Activated T-cell treated with anti-CD3 and anti-CD28 coated beads, Interleukin-2, amount 50 U/mL, for 4 hours (primary cell): Measurements from ENCODE around the gene GMIP. TPM values are rescaled to one million over a fixed set of nuclear protein-coding genes. Genes with fewer than 3 reads are reported as not detected.
A peak's percentile ranks its signal among the peaks of the same experiment; 100 is the strongest.

ENCODE experiments used
- ATAC-seq, 2 donors: fragments of 200-7000 bp; cut with Tn5 transposase; one replicate each; pipeline ENCODE4 v1.10.0; 2021
- DNase-seq: peaks from one replicate; pipeline ENCODE4 v3.0.0-alpha.2; 2020
- H3K27me3 Mint-ChIP-seq: one replicate; pipeline ENCODE4 v1.8.0; 2021; ENCODE audit warnings: low read depth, mixed read lengths
- H3K36me3 Mint-ChIP-seq: one replicate; pipeline ENCODE4 v1.8.0; 2022; ENCODE audit warnings: mixed read lengths; ENCODE audit not compliant: insufficient read depth
- H3K4me1 Mint-ChIP-seq: one replicate; pipeline ENCODE4 v1.8.0; 2021; ENCODE audit warnings: low read depth, mixed read lengths
- H3K4me3 Mint-ChIP-seq: one replicate; pipeline ENCODE4 v1.8.0; 2021; ENCODE audit warnings: mild to moderate bottlenecking, moderate library complexity, mixed read lengths
- H3K9me3 Mint-ChIP-seq: one replicate; pipeline ENCODE4 v1.8.0; 2021; ENCODE audit warnings: mixed read lengths
- total RNA-seq, 3 donors: library from RNA; stranded (reverse); gene quantifications; one replicate each; pipeline ENCODE4 v1.2.1, GENCODE V29; 2021

Gene GMIP
- total RNA-seq, 3 donors from 2014 or later: 38.7 to 43.4 (median 42.1) TPM

DNA sequence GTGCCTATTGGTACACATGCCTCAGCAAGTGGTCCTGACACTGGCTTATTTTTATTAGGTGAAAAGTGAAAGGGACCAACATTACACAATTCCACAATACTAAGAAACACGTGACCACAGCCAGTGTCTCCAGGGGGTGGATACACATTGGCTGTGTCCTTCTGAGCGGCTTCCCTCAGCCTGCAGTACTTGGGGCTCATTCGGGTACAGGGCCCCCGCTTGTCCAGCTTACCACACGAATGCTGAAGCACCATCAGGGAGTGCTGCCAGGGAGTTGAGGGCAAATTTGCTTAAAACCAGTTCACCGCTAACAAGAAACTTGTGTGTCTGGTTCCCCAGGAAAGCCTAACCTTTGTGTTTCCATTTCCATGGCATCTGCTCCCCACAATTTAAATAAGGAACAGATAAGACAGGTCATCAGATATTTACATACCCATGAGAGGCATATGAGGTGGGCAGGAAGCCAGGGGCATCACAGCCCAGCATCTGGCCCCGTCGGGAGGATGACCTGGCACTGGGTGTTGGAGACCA, 48.2 kb downstream of the GMIP start:
- Mint-ChIP-seq H3K4me3 (no peak overlapping the region), H3K36me3 (peaks cover 9% of the 10 kb centered on the region), H3K9me3 (no peaks in the 10 kb centered on the region), H3K4me1 (peaks cover 72% of the 10 kb centered on the region), H3K27me3 (no peaks in the 10 kb centered on the region)
- no peak for DNase-seq
- ATAC-seq: no peak

DNA sequence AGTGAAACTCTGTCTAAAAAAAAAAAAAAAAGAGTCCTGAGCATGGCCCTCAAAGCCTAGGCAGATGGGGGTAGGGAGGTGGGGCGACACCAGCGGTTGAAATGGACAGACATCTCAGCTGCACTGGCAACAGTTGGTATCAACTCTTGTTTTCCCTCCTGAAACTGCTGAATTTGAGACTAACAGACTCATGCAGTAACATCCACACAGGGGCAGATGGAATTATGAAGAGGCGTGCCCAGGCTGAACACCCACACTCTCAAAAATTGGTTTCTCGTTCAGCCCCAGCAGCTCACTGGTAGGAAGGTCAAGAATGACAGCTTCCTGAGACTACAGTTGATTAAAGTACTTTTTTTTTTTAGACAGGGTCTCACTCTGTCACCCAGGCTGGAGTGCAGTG, 49.1 kb downstream of the GMIP start:
- H3K9me3 Mint-ChIP-seq: no peaks in the 10 kb centered on the region
- H3K4me3 Mint-ChIP-seq: no peak overlapping the region
- no peaks in the 10 kb centered on the region for H3K27me3 Mint-ChIP-seq
- H3K36me3 Mint-ChIP-seq: peaks cover 9% of the 10 kb centered on the region
- H3K4me1 Mint-ChIP-seq: peaks cover 76% of the 10 kb centered on the region
- DNase-seq: peak; percentile 15
- ATAC-seq: no peak

DNA sequence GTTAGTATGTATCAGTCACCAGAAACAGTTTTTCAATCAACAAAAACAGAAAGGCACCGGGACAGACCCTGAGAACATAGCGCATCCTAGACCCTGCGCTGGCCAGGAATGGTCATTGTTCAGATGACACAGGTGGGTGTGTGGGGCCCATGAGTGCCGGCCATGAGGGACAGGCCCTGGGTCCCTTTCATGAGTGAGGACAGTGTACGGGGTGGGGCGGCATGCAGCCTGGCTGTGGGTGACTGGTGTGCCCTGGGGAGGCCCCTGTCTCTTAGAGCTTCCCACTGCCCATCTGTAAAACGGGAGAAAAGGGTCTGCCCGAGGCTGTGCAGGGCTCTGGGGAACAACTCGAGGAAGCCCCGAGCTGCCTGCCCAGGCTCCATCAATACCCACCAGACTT, 50.8 kb downstream of the GMIP start:
- H3K4me3 Mint-ChIP-seq: no peak overlapping the region
- H3K9me3 Mint-ChIP-seq: no peaks in the 10 kb centered on the region
- DNase-seq: no peak
- H3K27me3 Mint-ChIP-seq: no peaks in the 10 kb centered on the region
- peaks cover 8% of the 10 kb centered on the region for H3K36me3 Mint-ChIP-seq
- no peak for ATAC-seq
- peaks cover 72% of the 10 kb centered on the region for H3K4me1 Mint-ChIP-seq

DNA sequence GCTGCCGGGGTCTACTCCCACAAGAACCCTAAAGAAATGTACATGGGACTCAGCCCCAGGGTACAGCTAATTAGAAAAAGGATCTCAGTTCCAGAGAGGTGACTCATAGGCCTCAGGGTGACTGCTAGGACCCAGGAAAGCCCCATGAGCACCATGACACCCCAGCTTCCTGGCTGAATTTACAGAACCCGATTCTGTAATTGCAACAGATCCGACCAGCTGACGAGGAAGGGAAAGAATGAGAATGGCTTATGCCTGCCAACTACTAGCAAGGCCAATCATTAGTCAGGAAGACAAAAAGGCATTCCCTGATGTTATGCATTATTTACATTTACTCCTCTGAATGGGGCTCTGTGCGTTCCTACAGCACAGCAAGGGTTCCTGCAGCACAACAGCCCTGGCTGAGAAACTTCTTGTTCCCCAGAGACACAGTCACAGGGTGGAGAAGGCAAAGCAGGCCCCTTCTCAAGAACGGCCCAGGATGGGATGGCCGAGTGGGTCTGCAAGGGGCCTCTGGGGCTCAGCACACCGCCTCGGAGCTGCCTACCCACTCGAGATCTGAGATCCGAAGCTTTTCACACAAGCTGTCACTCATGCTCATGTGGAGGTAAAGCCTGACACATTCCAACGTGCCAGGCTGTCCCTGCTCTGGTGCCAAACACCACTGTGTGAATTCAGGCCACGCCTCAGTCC, 52.2 kb downstream of the GMIP start:
- peak; percentile 63 for DNase-seq
- H3K4me3 Mint-ChIP-seq: peak overlapping the region; percentile 42

DNA sequence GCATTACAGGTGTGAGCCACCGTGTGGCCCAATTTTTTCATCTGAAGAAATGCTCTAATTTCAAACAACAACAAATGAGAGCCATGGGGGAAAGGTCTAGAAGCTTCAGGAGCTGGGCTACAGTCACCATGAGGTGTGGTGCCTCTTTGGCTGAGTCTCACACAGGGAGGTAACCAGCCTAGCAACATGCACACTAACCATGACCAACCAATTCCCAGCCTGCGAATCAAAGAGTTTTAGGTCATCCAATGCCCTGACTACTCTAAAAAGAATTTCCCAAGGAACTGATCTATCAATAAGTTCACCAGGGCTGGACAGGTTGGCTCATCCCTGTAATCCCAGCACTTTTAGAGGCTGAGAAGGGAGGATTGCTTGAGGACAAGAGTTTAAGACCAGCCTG, 54.9 kb downstream of the GMIP start:
- Mint-ChIP-seq H3K4me1 (peaks cover 44% of the 10 kb centered on the region), H3K4me3 (no peak overlapping the region), H3K27me3 (no peaks in the 10 kb centered on the region), H3K9me3 (no peaks in the 10 kb centered on the region), H3K36me3 (peaks cover 8% of the 10 kb centered on the region)
- no peak for ATAC-seq
- DNase-seq: no peak

More for the DNA sequence above, 52.2 kb downstream of the GMIP start:
- Mint-ChIP-seq H3K36me3 (peaks cover 7% of the 10 kb centered on the region), H3K27me3 (no peaks in the 10 kb centered on the region), H3K9me3 (no peaks in the 10 kb centered on the region), H3K4me1 (peaks cover 63% of the 10 kb centered on the region)
- ATAC-seq: peak; percentile 97 to 98

GRCh38 chr19:19587771-19588170, 55.7 kb downstream of the GMIP start:
- DNase-seq (no peak), ATAC-seq (no peak)
- Mint-ChIP-seq H3K4me1 (peaks cover 42% of the 10 kb centered on the region), H3K36me3 (peaks cover 8% of the 10 kb centered on the region), H3K4me3 (no peak overlapping the region), H3K9me3 (no peaks in the 10 kb centered on the region), H3K27me3 (no peaks in the 10 kb centered on the region)

GRCh38 chr19:19584356-19584755, 59.1 kb downstream of the GMIP start:
- H3K36me3 Mint-ChIP-seq: peaks cover 8% of the 10 kb centered on the region
- ATAC-seq (no peak), DNase-seq (no peak)
- peaks cover 23% of the 10 kb centered on the region for H3K4me1 Mint-ChIP-seq
- no peak overlapping the region for H3K4me3 Mint-ChIP-seq
- no peaks in the 10 kb centered on the region for H3K9me3 Mint-ChIP-seq
- H3K27me3 Mint-ChIP-seq: no peaks in the 10 kb centered on the region

DNA sequence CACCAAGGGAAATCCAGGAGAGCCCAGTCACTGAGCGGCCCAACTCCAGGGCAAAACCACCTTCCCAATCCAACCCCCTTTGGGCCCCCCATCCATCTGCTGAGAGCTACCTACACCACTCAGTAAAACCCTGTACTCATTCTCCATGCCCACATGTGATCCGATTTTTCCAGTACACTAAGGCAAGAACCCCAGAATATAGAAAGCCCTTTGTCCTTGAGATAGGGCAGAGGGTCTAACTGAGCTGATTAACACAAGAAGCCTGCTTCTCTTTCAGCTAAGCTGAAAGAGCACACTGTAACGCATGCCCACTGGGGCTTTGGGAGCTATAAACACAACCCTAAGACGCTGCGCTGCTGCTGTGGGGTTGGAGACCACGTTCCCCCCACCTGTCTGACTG, 61.0 kb downstream of the GMIP start:
- DNase-seq (no peak), ATAC-seq (no peak)
- Mint-ChIP-seq H3K9me3 (no peaks in the 10 kb centered on the region), H3K4me3 (no peak overlapping the region), H3K36me3 (peaks cover 8% of the 10 kb centered on the region), H3K27me3 (no peaks in the 10 kb centered on the region), H3K4me1 (peaks cover 11% of the 10 kb centered on the region)

DNA sequence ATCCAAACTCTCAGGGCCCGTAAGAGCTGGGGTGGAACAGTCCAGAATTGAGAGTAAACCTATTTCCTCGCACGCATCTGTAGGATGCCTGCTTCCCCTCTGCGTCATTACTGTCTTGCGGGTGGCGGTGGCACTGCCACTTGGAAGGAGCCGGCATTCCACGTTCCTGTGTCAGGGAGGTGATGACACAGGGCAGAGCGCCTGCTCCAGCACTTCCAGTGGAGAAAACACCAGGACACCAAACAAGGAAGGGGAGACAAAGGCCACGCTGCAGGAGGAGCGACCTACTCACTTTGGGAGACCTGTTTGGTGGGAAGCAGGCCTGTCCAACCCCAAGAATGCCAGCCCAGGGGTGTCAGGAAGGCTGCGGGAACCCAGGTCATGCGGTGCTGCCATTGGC, 62.1 kb downstream of the GMIP start:
- H3K9me3 Mint-ChIP-seq: no peaks in the 10 kb centered on the region
- DNase-seq (no peak), ATAC-seq (no peak)
- H3K4me3 Mint-ChIP-seq: no peak overlapping the region
- peaks cover 8% of the 10 kb centered on the region for H3K36me3 Mint-ChIP-seq
- H3K4me1 Mint-ChIP-seq: peaks cover 11% of the 10 kb centered on the region
- no peaks in the 10 kb centered on the region for H3K27me3 Mint-ChIP-seq

DNA sequence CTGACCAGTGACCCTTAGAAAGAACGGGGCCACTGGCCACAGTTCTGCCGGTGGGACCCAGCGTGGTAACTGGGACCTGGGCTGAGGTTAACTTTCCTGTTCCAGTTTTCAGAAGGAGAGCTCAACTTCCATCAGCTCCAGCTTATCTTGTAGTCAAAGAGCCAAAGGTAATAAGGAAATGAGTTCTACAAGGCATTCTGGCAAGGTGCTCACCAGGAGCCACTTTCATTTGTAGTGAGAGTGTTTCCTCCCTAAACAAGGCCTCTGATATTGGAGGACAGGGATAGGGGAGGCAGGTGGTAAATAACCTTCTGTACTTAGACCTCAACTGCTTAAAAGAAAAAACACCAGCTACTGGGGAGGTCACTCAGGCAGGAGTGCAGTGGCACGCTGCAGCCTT, 63.0 kb downstream of the GMIP start:
- Mint-ChIP-seq H3K27me3 (no peaks in the 10 kb centered on the region), H3K36me3 (peaks cover 4% of the 10 kb centered on the region), H3K4me3 (no peak overlapping the region), H3K4me1 (peaks cover 11% of the 10 kb centered on the region), H3K9me3 (no peaks in the 10 kb centered on the region)
- DNase-seq: no peak
- ATAC-seq: no peak

DNA sequence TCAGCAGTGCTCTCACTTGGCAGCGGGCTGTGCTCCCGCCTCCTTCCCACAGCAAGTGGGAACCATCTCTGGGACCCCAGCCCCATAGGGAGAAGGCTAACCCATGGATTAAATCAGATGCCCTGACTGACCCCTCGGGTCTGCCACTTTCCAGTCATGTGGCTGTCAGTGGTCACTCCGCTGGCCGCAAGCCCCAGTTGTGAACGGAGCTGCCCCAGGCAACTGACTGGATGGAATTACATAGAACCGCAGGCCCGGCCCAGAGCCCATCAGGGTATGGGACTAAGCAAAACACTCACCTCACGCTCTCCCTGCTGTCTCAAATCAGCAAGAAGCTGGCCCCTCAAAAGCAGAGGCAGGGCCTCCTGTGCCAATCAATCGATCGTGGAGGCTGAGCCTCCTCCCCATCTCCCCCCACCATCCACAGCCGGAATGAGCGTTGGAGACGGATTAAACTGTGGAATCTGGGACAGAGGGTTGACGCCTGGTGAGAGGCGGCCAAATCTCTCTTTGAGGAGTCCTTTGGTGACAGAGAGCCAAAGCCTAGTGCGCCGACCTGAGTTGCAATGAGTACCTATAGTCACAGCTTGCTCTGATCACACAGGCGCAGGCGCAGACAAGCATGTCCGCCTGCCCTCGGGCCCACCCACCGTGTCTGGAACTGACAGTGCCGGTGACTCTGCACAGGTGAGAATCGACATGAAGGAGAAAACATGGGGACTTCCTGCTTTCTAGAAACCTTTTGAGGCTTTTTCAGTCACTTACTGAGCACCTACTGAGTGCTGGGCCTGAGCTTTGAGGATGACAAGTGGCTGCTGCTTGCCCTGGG, 63.7 kb downstream of the GMIP start:
- DNase-seq: no peak
- H3K4me3 Mint-ChIP-seq: no peak overlapping the region
- H3K9me3 Mint-ChIP-seq: no peaks in the 10 kb centered on the region
- no peaks in the 10 kb centered on the region for H3K27me3 Mint-ChIP-seq
- peak in 1 of 2 donors; percentile 27 for ATAC-seq
- peaks cover 3% of the 10 kb centered on the region for H3K36me3 Mint-ChIP-seq
- H3K4me1 Mint-ChIP-seq: peaks cover 11% of the 10 kb centered on the region

Other genes starting within 250 kb of the GMIP start
- gene GATAD2A, start 238.0 kb downstream of the GMIP start, total RNA-seq: 100 to 1,000 TPM; 187 to 240 (median 205) TPM
- 1 to 10 TPM; 3.6 to 3.8 (median 3.8) TPM for gene TSSK6, start 128.1 kb downstream of the GMIP start, total RNA-seq
- gene NDUFA13, start 127.4 kb downstream of the GMIP start, total RNA-seq: 100 to 1,000 TPM; 431 to 445 (median 436) TPM
- gene YJEFN3, start 114.7 kb downstream of the GMIP start, total RNA-seq: 10 to 100 TPM; 10.6 to 13.7 (median 13.4) TPM
- under 1 TPM; 0.13 to 0.19 (median 0.18) TPM for gene CILP2, start 105.4 kb downstream of the GMIP start, total RNA-seq
- 10 to 100 TPM in 1 of 3 donors, 1 to 10 TPM in 2; 8.9 to 12.1 (median 9.2) TPM for gene PBX4, start 25.0 kb downstream of the GMIP start, total RNA-seq
- gene LPAR2, start 15.4 kb downstream of the GMIP start, total RNA-seq: 10 to 100 TPM in 2 of 3 donors, 1 to 10 TPM in 1; 9.4 to 15.1 (median 14.7) TPM
- 100 to 1,000 TPM; 101 to 108 (median 102) TPM for gene ATP13A1, start 20.0 kb upstream of the GMIP start, total RNA-seq
- gene ZNF101, start 25.2 kb upstream of the GMIP start, total RNA-seq: 10 to 100 TPM; 29.2 to 33.2 (median 29.4) TPM
- 1 to 10 TPM; 2.6 to 4.1 (median 3.4) TPM for gene ZNF14, start 89.5 kb upstream of the GMIP start, total RNA-seq
- gene ZNF506, start 178.1 kb upstream of the GMIP start, total RNA-seq: 10 to 100 TPM; 11.6 to 17.0 (median 16.6) TPM
- gene ZNF253, start 222.2 kb upstream of the GMIP start, total RNA-seq: 1 to 10 TPM; 3.2 to 4.7 (median 4.4) TPM